Esophagus muscularis mucosa (tissue), 4 donors: ENCODE data around the gene RPUSD1. TPM values are rescaled to one million over a fixed set of nuclear protein-coding genes. Genes with fewer than 3 reads are reported as not detected.

Experiments used
- DNase-seq: peaks from one replicate; pipeline ENCODE4 v3.0.0-alpha.2; 2017; ENCODE audit errors: extremely low spot score
- H3K27ac ChIP-seq, 4 donors: fragments of 200-600 bp; sonication (generic); replicated peaks in 1 of 4; 1 replicate in 3 of 4; 2 replicates in 1 of 4; pipeline ENCODE4 v1.5.1; 2016 to 2019; ENCODE audit warnings: mild to moderate bottlenecking in 1 of 4
- H3K27me3 ChIP-seq, 4 donors: fragments of 200-600 bp; sonication (generic); one replicate each; pipeline versions ENCODE4 v1.5.1 to v1.6.0; 2016 to 2019
- H3K36me3 ChIP-seq, 4 donors: fragments of 200-600 bp; sonication (generic); one replicate each; pipeline ENCODE4 v1.5.1; 2016 to 2019
- H3K4me1 ChIP-seq, 4 donors: fragments of 200-600 bp; sonication (generic); one replicate each; pipeline ENCODE4 v1.5.1; 2016 to 2019
- H3K4me3 ChIP-seq, 4 donors: fragments of 200-600 bp; sonication (generic); 1 replicate in 2 of 4; 2 replicates in 2 of 4; pipeline ENCODE4 v1.5.1; 2016 to 2019; ENCODE audit warnings: mild to moderate bottlenecking in 4 of 4, moderate library complexity in 1 of 4
- H3K9me3 ChIP-seq, 4 donors: fragments of 200-600 bp; sonication (generic); 1 replicate in 3 of 4; 2 replicates in 1 of 4; pipeline ENCODE4 v1.5.1; 2016 to 2019
- EP300 ChIP-seq: sonication (generic); formaldehyde crosslinking; IDR thresholded peaks from one replicate; pipeline ENCODE4 v1.6.1; 2017; ENCODE audit warnings: antibody characterized with exemption
- POLR2A ChIP-seq: fragments of 450-650 bp; IDR thresholded peaks from one replicate; pipeline ENCODE4 v1.6.1; 2017; ENCODE audit warnings: antibody characterized with exemption, moderate library complexity, mild to moderate bottlenecking, low read depth
- POLR2AphosphoS5 ChIP-seq, 2 donors: sonication (generic); formaldehyde crosslinking; IDR thresholded peaks; one replicate each; pipeline ENCODE4 v1.6.1; 2017; ENCODE audit warnings: antibody characterized with exemption in 2 of 2
- WGBS: methylation state at CpG from one replicate; pipeline ENCODE4 v1.1.5; 2018; 5-methylcytosine and 5-hydroxymethylcytosine counted together
- intact Hi-C: fragments of 100-400 bp; cut with DNase I; formaldehyde crosslinking; loops from one replicate; pipeline ENCODE4 v1.15.1; 2023
- total RNA-seq, 4 donors: library from RNA; depleted of rRNA; stranded (reverse); fragments of >200 nt; gene quantifications; one replicate each; pipeline versions ENCODE4 v1.1.0 to v1.2.1, GENCODE V29; 2016
- TF ChIP-seq, protein P1 (sequence below), 3 experiments: fragments of 200-600 bp in 2 of 3; fragments of 450-650 bp in 1 of 3; sonication (generic) in 2 of 3; IDR thresholded peaks; one replicate each; pipeline ENCODE4 v1.5.1; 2017 to 2019; ENCODE audit warnings: antibody characterized with exemption in 3 of 3, mild to moderate bottlenecking in 2 of 3, moderate library complexity in 1 of 3

RPUSD1 gene
- total RNA-seq, 4 donors from 2014 or later: 10.4 to 29.1 (median 20.4) TPM

DNA sequence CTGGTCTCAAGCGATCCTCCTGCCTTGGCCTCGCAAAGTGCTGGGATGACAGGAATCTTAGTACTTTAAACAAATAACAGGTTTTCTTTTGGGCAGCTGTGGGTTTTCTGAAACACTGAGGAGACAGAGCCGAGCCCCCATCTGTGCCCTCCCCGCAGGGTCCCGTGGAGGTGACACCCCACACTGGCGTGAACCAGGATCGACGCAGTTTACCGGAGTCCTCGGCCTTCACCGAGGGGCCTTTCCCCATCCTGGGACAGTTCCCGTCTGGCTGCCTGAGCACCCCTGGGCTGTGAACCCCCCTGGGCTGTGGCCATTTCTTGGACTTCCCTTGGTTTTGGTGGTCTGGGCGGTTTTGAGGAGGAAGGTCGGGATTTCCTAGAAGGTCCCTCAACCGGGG is 27.7 kb upstream of the RPUSD1 start:
- intact Hi-C loops: loop anchor here (2.0 kb wide), 1 partner anchor 239 kb away; no protein-coding TSS in a partner anchor
- Histone ChIP-seq H3K27me3 (peaks cover 0 to 98% (median 29%) of the 10 kb centered on the region in 4 donors), H3K4me3 (no peak overlapping the region), H3K36me3 (no peaks in the 10 kb centered on the region), H3K4me1 (peaks cover 6 to 21% (median 9%) of the 10 kb centered on the region in 4 donors), H3K9me3 (peaks cover 0 to 8% (median 0%) of the 10 kb centered on the region in 4 donors), H3K27ac (no peak overlapping the region)
- TF ChIP-seq POLR2A (no peak), POLR2AphosphoS5 (IDR thresholded peaks at IDR 0.05) (no peak), EP300 (no peak)
- TF ChIP-seq, protein P1, sequence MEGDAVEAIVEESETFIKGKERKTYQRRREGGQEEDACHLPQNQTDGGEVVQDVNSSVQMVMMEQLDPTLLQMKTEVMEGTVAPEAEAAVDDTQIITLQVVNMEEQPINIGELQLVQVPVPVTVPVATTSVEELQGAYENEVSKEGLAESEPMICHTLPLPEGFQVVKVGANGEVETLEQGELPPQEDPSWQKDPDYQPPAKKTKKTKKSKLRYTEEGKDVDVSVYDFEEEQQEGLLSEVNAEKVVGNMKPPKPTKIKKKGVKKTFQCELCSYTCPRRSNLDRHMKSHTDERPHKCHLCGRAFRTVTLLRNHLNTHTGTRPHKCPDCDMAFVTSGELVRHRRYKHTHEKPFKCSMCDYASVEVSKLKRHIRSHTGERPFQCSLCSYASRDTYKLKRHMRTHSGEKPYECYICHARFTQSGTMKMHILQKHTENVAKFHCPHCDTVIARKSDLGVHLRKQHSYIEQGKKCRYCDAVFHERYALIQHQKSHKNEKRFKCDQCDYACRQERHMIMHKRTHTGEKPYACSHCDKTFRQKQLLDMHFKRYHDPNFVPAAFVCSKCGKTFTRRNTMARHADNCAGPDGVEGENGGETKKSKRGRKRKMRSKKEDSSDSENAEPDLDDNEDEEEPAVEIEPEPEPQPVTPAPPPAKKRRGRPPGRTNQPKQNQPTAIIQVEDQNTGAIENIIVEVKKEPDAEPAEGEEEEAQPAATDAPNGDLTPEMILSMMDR (IDR thresholded peaks at IDR 0.05): no peak
- DNase-seq: no peak
- 86% methylated on average over 9 of the region's 15 CpGs for WGBS

GRCh38 chr16:814974-815373 is 26.8 kb upstream of the RPUSD1 start:
- Histone ChIP-seq H3K36me3 (no peaks in the 10 kb centered on the region), H3K9me3 (peaks cover 0 to 8% (median 0%) of the 10 kb centered on the region in 4 donors), H3K4me1 (peaks cover 6 to 21% (median 9%) of the 10 kb centered on the region in 4 donors), H3K4me3 (no peak overlapping the region), H3K27ac (no peak overlapping the region), H3K27me3 (peaks cover 0 to 98% (median 29%) of the 10 kb centered on the region in 4 donors)
- intact Hi-C loops: loop anchor here (2.0 kb wide), 1 partner anchor 240 kb away; no protein-coding TSS in a partner anchor
- TF ChIP-seq EP300 (no peak), POLR2AphosphoS5 (IDR thresholded peaks at IDR 0.05) (no peak), POLR2A (no peak)
- TF ChIP-seq, protein P1 (IDR thresholded peaks at IDR 0.05): no peak
- no peak for DNase-seq
- WGBS: 78% methylated on average over 9 of the region's 9 CpGs

DNA sequence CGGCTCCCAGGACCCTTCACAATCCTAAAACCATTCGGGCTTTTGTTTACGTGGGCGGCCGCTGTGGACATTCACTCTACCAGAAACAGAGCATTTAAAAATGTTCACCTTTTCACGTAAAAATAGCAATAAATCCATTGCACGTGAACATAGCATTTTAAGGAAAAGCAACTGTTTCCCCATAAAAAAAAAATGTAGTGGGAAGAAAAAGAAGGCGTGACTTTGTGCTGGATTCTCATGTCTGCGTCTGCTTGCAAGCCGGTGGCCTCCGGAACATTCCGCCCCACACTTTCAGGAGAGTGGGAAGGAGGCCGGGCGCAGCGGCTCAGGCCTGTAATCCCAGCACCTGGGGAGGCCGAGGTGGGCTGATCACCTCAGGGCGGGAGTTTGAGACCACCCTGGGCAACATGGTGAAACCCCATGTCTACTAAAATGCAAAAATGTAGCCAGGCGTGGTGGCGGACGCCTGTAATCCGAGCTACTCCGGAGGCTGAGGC is 25.8 kb upstream of the RPUSD1 start:
- Histone ChIP-seq H3K4me1 (peaks cover 6 to 27% (median 10%) of the 10 kb centered on the region in 4 donors), H3K36me3 (no peaks in the 10 kb centered on the region), H3K9me3 (peaks cover 0 to 8% (median 0%) of the 10 kb centered on the region in 4 donors), H3K4me3 (peak overlapping the region in 2 of 4 donors; percentile 16 to 51), H3K27me3 (peaks cover 0 to 94% (median 29%) of the 10 kb centered on the region in 4 donors), H3K27ac (no peak overlapping the region)
- DNase-seq: no peak
- intact Hi-C loops: loop anchor here (2.0 kb wide), 1 partner anchor 241 kb away; no protein-coding TSS in a partner anchor
- 60% methylated on average over 22 of the region's 22 CpGs for WGBS
- TF ChIP-seq, protein P1 (IDR thresholded peaks at IDR 0.05): peak in 1 of 3 experiments; percentile 2
- no peak for TF ChIP-seq POLR2AphosphoS5 (IDR thresholded peaks at IDR 0.05)
- no peak for TF ChIP-seq EP300

GRCh38 chr16:813204-813915 is 25.2 kb upstream of the RPUSD1 start:
- Histone ChIP-seq H3K27me3 (peaks cover 0 to 89% (median 29%) of the 10 kb centered on the region in 4 donors), H3K4me1 (peaks cover 10 to 33% (median 14%) of the 10 kb centered on the region in 4 donors), H3K9me3 (peaks cover 0 to 8% (median 0%) of the 10 kb centered on the region in 4 donors), H3K4me3 (peak overlapping the region; percentile 9 to 51 (median 22)), H3K36me3 (no peaks in the 10 kb centered on the region), H3K27ac (no peak overlapping the region)
- intact Hi-C loops: no loop called here
- DNase-seq: no peak
- WGBS: 7% methylated on average over 15 of the region's 67 CpGs
- TF ChIP-seq, protein P1 (IDR thresholded peaks at IDR 0.05): peak; percentile 43 to 52 (median 49)
- TF ChIP-seq EP300: no peak
